Nephron progenitor cell (in vitro differentiated cells): ENCODE measurements around the gene PDE4D.

Experiments
- DNase-seq: peaks from one replicate; pipeline ENCODE4 v3.0.0; 2021
- H3K27ac Mint-ChIP-seq: 2 replicates; pipeline ENCODE4 v1.8.0; 2021; ENCODE audit warnings: mild to moderate bottlenecking, moderate library complexity, mixed read lengths
- H3K27me3 Mint-ChIP-seq: 2 replicates; pipeline ENCODE4 v1.8.0; 2021; ENCODE audit warnings: mild to moderate bottlenecking, low read depth, mixed read lengths; ENCODE audit not compliant: poor library complexity
- H3K36me3 Mint-ChIP-seq: 2 replicates; pipeline ENCODE4 v1.8.0; 2021; ENCODE audit warnings: low read depth, mixed read lengths
- H3K4me1 Mint-ChIP-seq: 2 replicates; pipeline ENCODE4 v1.8.0; 2021; ENCODE audit warnings: mixed read lengths
- H3K4me3 Mint-ChIP-seq: 2 replicates; pipeline ENCODE4 v1.8.0; 2021; ENCODE audit warnings: mild to moderate bottlenecking, moderate library complexity, mixed read lengths
- H3K9me3 Mint-ChIP-seq: 2 replicates; pipeline ENCODE4 v1.8.0; 2021; ENCODE audit warnings: mild to moderate bottlenecking, moderate library complexity, mixed read lengths
- CTCF ChIP-seq: fragments of 200-600 bp; sonication (generic); IDR thresholded peaks from 2 replicates; pipeline ENCODE4 v1.5.0; 2021; ENCODE audit warnings: antibody characterized with exemption

Gene PDE4D

GRCh38 chr5:59462956-59463355 lies 430.6 kb downstream of the PDE4D start:
- Mint-ChIP-seq H3K4me3 (no peak overlapping the region), H3K4me1 (peaks cover 16% of the 10 kb centered on the region), H3K9me3 (no peaks in the 10 kb centered on the region), H3K27me3 (peaks cover 6% of the 10 kb centered on the region), H3K27ac (no peak overlapping the region), H3K36me3 (no peaks in the 10 kb centered on the region)
- TF ChIP-seq CTCF = no peak
- DNase-seq = no peak

- H3K9me3 Mint-ChIP-seq = peaks cover 10% of the 10 kb centered on the region
- DNase-seq = no peak
- H3K36me3 Mint-ChIP-seq = no peaks in the 10 kb centered on the region
- H3K4me3 Mint-ChIP-seq = no peak overlapping the region
- no peak for TF ChIP-seq CTCF
- peaks cover 6% of the 10 kb centered on the region for H3K4me1 Mint-ChIP-seq
- no peak overlapping the region for H3K27ac Mint-ChIP-seq
- H3K27me3 Mint-ChIP-seq = peaks cover 6% of the 10 kb centered on the region
These were observed 433.0 kb downstream of the PDE4D start for GRCh38 chr5:59460368-59461153.

GRCh38 chr5:59458966-59459729 lies 434.4 kb downstream of the PDE4D start:
- peaks cover 5% of the 10 kb centered on the region for H3K36me3 Mint-ChIP-seq

GRCh38 chr5:59458321-59458720 lies 435.2 kb downstream of the PDE4D start:
- Mint-ChIP-seq H3K27me3 (peaks cover 3% of the 10 kb centered on the region), H3K4me3 (no peak overlapping the region), H3K9me3 (peaks cover 21% of the 10 kb centered on the region), H3K4me1 (no peaks in the 10 kb centered on the region), H3K36me3 (peaks cover 5% of the 10 kb centered on the region), H3K27ac (no peak overlapping the region)
- no peak for TF ChIP-seq CTCF
- no peak for DNase-seq

More at GRCh38 chr5:59458966-59459729, 434.4 kb downstream of the PDE4D start:
- TF ChIP-seq CTCF = no peak
- H3K4me1 Mint-ChIP-seq = no peaks in the 10 kb centered on the region
- no peak overlapping the region for H3K4me3 Mint-ChIP-seq
- H3K27ac Mint-ChIP-seq = no peak overlapping the region
- no peak for DNase-seq
- peaks cover 3% of the 10 kb centered on the region for H3K27me3 Mint-ChIP-seq
- H3K9me3 Mint-ChIP-seq = peaks cover 17% of the 10 kb centered on the region

GRCh38 chr5:59449905-59450644 lies 443.5 kb downstream of the PDE4D start:
- no peaks in the 10 kb centered on the region for H3K4me1 Mint-ChIP-seq
- H3K36me3 Mint-ChIP-seq = peaks cover 5% of the 10 kb centered on the region
- H3K27ac Mint-ChIP-seq = no peak overlapping the region
- no peak for DNase-seq
- H3K9me3 Mint-ChIP-seq = peaks cover 21% of the 10 kb centered on the region
- no peak for TF ChIP-seq CTCF
- no peak overlapping the region for H3K4me3 Mint-ChIP-seq
- H3K27me3 Mint-ChIP-seq = peaks cover 4% of the 10 kb centered on the region
